K562 treated with DMSO at 1 percent for 48 hours (cell line): ENCODE measurements around the gene TAF9. TPM values are rescaled to one million over a fixed set of nuclear protein-coding genes. Genes with fewer than 3 reads are reported as not detected.

ENCODE experiments used
- total RNA-seq: library from RNA; unstranded; fragments of 300-600 nt; gene quantifications from 2 replicates; pipeline ENCODE4 v1.2.3, GENCODE V29; 2022; ENCODE audit warnings: low replicate concordance; ENCODE audit errors: extremely low read depth

Gene TAF9
- not detected in 2 replicates for total RNA-seq

GRCh38 chr5:69369340-69370121 lies at the start of gene TAF9, which contains the start of the genes AK6 and RAD17:
Gene TAF9 (minus strand): TSS chr5:69369520. CDS start chr5:69365737, 3,783 bp downstream.
Gene AK6 (minus strand): TSS chr5:69369520. CDS start chr5:69369490, 30 bp downstream.
Gene RAD17 (plus strand): TSS chr5:69369818. CDS start chr5:69372209, 2,391 bp downstream.

GRCh38 chr5:69414885-69415583 lies 45.7 kb upstream of the TAF9 start, which contains the start of gene MARVELD2:
Gene MARVELD2 (plus strand): TSS chr5:69415116. CDS start chr5:69419386, 4,270 bp downstream.

Other genes starting within 250 kb of the TAF9 start
- gene CCNB1, start 202.4 kb downstream of the TAF9 start, total RNA-seq, result not detected in 2 replicates
- gene CENPH, start 179.9 kb downstream of the TAF9 start, total RNA-seq, result not detected in 2 replicates
- not detected in 2 replicates for gene CDK7, start 134.6 kb downstream of the TAF9 start, total RNA-seq
- not detected in 2 replicates for gene CCDC125, start 36.7 kb downstream of the TAF9 start, total RNA-seq
- not detected in 2 replicates for gene AK6, start within 50 bp of the TAF9 start, total RNA-seq
- not detected in 2 replicates for gene RAD17, start 298 bp upstream of the TAF9 start, total RNA-seq
- gene MARVELD2, start 45.6 kb upstream of the TAF9 start, total RNA-seq, result not detected in 2 replicates
- gene OCLN, start 123.3 kb upstream of the TAF9 start, total RNA-seq, result not detected in 2 replicates
- not detected in 2 replicates for gene GTF2H2C, start 190.7 kb upstream of the TAF9 start, total RNA-seq